ENCODE measurements around the gene CHST9. TPM values are rescaled to one million over a fixed set of nuclear protein-coding genes. Genes with fewer than 3 reads are reported as not detected.

Gene CHST9
- total RNA-seq, 1 donor from 2014 or later = 2.4 TPM

GRCh38 chr18:26909599-26910290, 275.4 kb downstream of the CHST9 start:
- intact Hi-C loops (cut with DNase I) = no loop called here
- DNase-seq (ENCODE audit: low spot score) (no peak), ATAC-seq (no peak)

GRCh38 chr18:26908906-26909305, 276.2 kb downstream of the CHST9 start:
- intact Hi-C loops (cut with DNase I) = no loop called here
- DNase-seq (ENCODE audit: low spot score) (no peak), ATAC-seq (no peak)

GRCh38 chr18:26902291-26902690, 282.8 kb downstream of the CHST9 start:
- no peak for ATAC-seq
- no peak for DNase-seq (ENCODE audit: low spot score)
- intact Hi-C loops (cut with DNase I) = no loop called here

GRCh38 chr18:26901020-26901419, 284.1 kb downstream of the CHST9 start:
- DNase-seq (ENCODE audit: low spot score) (no peak), ATAC-seq (no peak)
- intact Hi-C loops (cut with DNase I) = no loop called here

GRCh38 chr18:26894426-26894825, 290.7 kb downstream of the CHST9 start:
- intact Hi-C loops (cut with DNase I) = no loop called here
- DNase-seq (ENCODE audit: low spot score) = no peak
- ATAC-seq = no peak

GRCh38 chr18:26893996-26894395, 291.1 kb downstream of the CHST9 start:
- ATAC-seq (no peak), DNase-seq (ENCODE audit: low spot score) (no peak)
- intact Hi-C loops (cut with DNase I) = no loop called here

- ATAC-seq (no peak), DNase-seq (ENCODE audit: low spot score) (no peak)
- intact Hi-C loops (cut with DNase I) = no loop called here
Measured at GRCh38 chr18:26888259-26888658, 296.8 kb downstream of the CHST9 start.

GRCh38 chr18:26875040-26875654, 310.0 kb downstream of the CHST9 start:
- DNase-seq (ENCODE audit: low spot score) = no peak
- intact Hi-C loops (cut with DNase I) = no loop called here
- no peak for ATAC-seq

GRCh38 chr18:26874283-26874682, 310.8 kb downstream of the CHST9 start:
- intact Hi-C loops (cut with DNase I) = no loop called here
- DNase-seq (ENCODE audit: low spot score) (no peak), ATAC-seq (no peak)

GRCh38 chr18:26869640-26870039, 315.5 kb downstream of the CHST9 start:
- ATAC-seq (no peak), DNase-seq (ENCODE audit: low spot score) (no peak)
- intact Hi-C loops (cut with DNase I) = no loop called here

GRCh38 chr18:26868968-26869586, 316.0 kb downstream of the CHST9 start:
- ATAC-seq = no peak
- intact Hi-C loops (cut with DNase I) = no loop called here
- no peak for DNase-seq (ENCODE audit: low spot score)

- intact Hi-C loops (cut with DNase I) = no loop called here
- no peak for ATAC-seq
- no peak for DNase-seq (ENCODE audit: low spot score)
Measured at GRCh38 chr18:26867471-26867870, 317.6 kb downstream of the CHST9 start.

- DNase-seq (ENCODE audit: low spot score) (no peak), ATAC-seq (no peak)
- intact Hi-C loops (cut with DNase I) = no loop called here
Measured at GRCh38 chr18:26865557-26865956, 319.6 kb downstream of the CHST9 start, which contains the start of gene AQP4. Gene AQP4, minus strand, starts transcription at chr18:26865707. Its CDS starts 18 bp downstream, at chr18:26865689.

GRCh38 chr18:26864658-26865057, 320.4 kb downstream of the CHST9 start:
- ATAC-seq = no peak

GRCh38 chr18:26863921-26864497, 321.1 kb downstream of the CHST9 start:
- no peak for DNase-seq (ENCODE audit: low spot score)
- intact Hi-C loops (cut with DNase I) = no loop called here
- no peak for ATAC-seq

More at GRCh38 chr18:26864658-26865057, 320.4 kb downstream of the CHST9 start:
- intact Hi-C loops (cut with DNase I) = no loop called here
- DNase-seq (ENCODE audit: low spot score) = no peak

- no peak for DNase-seq (ENCODE audit: low spot score)
- intact Hi-C loops (cut with DNase I) = no loop called here
- ATAC-seq = peak; percentile 38
Measured at GRCh38 chr18:26863122-26863879, 321.8 kb downstream of the CHST9 start.

GRCh38 chr18:26862084-26862483, 323.0 kb downstream of the CHST9 start:
- intact Hi-C loops (cut with DNase I) = no loop called here
- no peak for DNase-seq (ENCODE audit: low spot score)
- ATAC-seq = no peak

Data from sciatic nerve (tissue), 2 donors.